HG02938 (cell line): Measurements from ENCODE around the gene DAAM2.

Source experiments
- ATAC-seq: cut with Tn5 transposase; IDR thresholded peaks from one replicate; pipeline ENCODE4 v1.9.1; 2021; ENCODE audit warnings: mild to moderate bottlenecking, moderate library complexity; ENCODE audit not compliant: unreplicated experiment

Gene DAAM2

GRCh38 chr6:39791850-39792539 is at the start of gene DAAM2:
DAAM2 (plus strand) TSS chr6:39792376; CDS start chr6:39856303, 63,927 bp downstream.
- ATAC-seq = no peak

DNA sequence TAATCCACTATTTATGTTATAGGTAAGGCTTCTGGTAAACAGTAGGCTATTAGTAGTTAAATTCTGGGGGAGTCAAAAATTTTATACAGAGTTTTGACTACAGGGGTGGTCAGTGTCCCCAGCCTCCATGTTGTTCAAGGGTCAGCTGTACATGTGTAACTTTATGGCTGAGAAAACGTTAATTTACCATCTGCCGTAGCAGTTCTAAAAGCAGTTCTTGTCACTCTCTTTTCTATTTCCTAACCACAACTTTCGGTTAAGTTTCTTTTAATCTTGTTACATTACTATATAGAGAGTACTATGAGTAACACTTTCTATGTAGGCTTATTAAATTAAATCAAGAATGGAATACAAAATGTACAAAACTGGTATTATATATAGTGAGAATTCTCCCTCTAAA is 45.4 kb upstream of the DAAM2 start:
- no peak for ATAC-seq

- ATAC-seq = no peak
Measured at GRCh38 chr6:39752835-39753724, 39.1 kb upstream of the DAAM2 start.

GRCh38 chr6:39753725-39754045 is 38.5 kb upstream of the DAAM2 start:
- no peak for ATAC-seq

DNA sequence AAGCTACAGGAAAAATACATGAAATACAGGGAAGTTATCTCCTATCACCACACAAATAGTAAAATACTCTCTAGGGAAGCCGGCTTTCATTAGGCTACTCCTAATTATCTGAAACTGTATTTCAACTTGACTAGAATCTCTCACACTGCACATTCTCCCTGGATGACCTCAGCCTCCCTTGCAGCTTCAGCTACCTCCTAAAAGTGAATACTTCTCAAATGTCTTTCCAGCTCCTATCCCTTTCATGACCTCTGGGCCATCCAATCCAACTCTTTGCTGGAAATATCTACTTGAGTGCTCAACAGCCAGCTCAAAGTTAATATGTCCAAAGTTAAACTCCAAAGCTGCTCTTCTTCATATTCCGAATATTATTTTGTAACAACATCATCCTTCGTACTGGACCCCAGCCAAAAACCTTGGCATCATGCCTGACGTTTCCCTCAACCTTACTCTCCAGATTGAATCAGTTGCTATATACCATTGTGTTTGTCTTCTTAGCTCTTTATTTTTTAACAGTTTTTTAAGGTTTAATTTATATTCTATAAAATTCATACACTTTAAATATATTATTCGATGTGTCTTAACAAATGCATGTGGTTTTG is 37.6 kb upstream of the DAAM2 start:
- ATAC-seq = no peak

GRCh38 chr6:39755231-39755630 is 36.9 kb upstream of the DAAM2 start:
- ATAC-seq = no peak

- ATAC-seq = no peak
Measured at GRCh38 chr6:39756582-39756981, 35.6 kb upstream of the DAAM2 start.

GRCh38 chr6:39758905-39759605 is 33.1 kb upstream of the DAAM2 start:
- ATAC-seq = no peak

DNA sequence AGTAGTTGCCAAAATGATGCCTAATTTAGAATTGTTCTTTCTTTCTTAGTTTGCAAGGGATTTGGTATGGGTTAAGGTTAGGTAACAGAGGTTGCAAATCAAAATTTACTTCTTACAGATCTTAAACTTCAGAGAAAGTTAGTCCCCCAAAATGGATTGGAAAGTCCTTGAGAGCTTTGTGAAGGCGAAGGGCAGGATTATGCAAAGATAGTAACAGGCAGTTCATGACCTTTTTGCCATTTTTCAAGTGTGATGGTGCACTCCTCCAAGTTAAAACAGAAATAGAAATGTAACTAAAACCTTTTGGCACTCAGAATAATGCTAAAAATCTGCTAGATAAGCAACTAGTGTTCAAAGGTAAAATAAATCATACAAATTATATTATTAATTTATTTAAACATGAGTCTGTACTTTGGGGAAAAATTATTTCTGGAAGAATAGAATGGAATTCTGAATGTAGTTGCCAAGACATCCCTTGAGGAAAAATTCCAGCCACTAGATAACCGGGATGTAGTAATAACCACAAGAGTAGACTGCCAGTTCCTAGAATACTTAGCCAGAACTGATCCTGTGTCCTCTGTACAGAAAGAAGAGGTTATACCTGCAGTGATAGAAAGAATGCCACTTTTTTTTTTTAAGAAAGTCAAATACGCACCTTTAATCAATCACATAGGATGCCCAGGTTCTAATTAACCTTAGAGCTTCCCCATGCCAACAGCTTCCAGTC is 31.8 kb upstream of the DAAM2 start:
- ATAC-seq = no peak

DNA sequence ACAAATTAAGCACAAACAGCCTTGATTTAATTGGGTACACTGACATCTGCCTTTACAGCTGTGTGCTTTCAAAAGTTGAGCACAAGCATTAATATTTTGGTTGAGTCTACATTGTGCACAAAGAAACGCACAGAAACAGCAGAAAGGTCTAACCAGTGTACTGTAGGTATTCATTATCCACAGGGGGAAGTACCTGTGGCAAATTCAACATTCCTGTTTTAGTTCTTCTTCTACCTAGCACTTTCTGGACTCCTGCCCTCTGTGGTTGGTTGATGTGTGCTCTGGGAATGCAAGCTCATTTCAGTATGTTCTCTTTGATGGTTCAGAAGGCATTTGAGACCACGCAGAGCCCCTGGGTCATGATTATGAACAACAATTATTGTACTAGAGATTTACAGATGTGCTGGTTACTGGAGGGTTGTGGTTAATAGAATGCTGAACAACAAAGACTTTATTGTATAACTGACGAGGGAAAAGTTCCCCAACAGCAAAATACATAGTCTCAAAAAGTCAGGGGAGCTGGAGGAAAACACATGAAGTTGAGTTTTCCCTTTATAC is 26.6 kb upstream of the DAAM2 start:
- ATAC-seq = no peak

GRCh38 chr6:39769012-39769411 is 23.2 kb upstream of the DAAM2 start:
- no peak for ATAC-seq

GRCh38 chr6:39770446-39770845 is 21.7 kb upstream of the DAAM2 start:
- ATAC-seq = no peak

DNA sequence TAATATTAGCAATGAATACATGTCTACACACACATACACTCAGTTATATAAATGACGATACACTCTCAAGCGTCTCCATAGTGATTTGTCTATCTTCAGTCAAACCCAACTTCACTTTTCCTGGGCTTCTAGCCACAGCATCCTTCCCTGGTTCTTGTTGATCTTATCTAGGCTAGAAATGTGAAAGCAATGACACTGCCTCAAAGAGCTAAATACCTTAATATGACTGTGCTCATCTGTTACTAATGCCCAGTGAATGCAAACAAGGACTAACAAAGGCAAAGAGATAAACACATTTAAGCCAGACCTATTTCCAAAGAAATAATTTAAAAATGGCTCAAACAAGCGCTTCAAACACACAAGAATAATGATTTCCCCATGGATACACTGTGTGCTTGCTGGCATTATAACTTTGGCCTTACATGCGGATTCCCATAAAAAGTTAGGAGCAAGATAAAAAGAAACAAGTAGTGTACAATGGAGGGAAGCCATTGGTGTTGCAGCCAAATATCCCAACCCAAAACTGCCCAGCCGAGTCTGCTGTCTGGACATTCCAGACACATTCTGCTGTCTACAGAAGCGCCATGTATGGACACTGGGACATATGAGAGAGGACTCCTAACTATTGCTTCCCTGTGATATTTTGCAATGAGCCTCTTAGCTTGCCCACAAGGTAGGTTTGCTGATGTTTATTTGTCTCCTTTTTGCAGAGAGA is 19.5 kb upstream of the DAAM2 start:
- no peak for ATAC-seq

DNA sequence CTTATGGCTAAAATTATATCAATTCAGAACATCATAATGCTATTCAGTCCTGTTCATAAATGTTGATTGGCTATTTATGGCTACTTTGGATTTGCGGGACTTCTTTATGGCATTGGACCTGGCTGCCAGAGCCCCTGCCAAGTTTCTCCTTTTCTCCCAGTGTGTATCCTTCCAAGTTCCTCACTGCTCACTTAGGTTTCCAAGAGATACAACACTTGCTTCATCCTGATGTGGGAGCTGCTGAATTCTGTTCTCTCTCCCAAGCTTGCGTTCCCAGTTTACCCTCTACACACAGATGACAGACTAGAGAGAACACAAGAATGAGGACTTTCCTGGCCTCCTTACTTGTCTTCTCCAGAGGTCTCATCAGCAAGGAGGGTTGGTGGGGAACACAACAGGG is 18.4 kb upstream of the DAAM2 start:
- no peak for ATAC-seq

GRCh38 chr6:39776581-39776980 is 15.6 kb upstream of the DAAM2 start:
- no peak for ATAC-seq

GRCh38 chr6:39777218-39777617 is 15.0 kb upstream of the DAAM2 start:
- ATAC-seq = no peak

GRCh38 chr6:39777661-39778060 is 14.5 kb upstream of the DAAM2 start:
- ATAC-seq = no peak

DNA sequence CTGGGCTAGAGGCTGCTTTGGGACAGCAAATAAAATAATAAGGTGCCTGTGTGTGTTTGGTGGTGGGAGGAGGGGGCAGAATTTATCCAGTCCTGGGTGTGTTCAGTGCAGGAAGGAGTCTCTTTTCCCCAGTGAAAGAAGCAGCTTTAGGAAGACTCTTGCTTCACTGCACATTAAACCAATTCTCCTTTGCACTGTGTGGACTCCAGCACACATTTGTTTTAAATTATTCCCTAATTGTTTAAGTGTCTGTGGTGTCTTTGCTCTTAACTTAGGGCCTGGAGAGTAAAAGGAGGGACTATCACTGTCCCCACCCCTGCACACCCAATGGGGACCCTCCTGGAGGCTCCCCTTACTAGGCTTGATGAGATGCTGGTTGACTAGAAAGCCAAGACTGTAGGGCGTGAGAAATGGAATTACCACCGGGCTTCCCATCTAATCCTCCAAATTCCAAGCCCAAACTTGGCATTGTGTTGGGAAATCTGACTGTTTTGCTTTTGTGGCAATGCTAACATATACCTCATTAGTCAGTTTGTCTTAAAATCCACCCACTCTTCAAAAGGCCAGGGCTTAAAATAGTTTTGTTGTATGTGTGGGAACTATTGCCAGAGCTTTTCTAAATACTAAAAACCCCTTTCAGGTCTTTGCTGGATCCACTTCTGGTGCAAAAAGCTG is 13.5 kb upstream of the DAAM2 start:
- no peak for ATAC-seq

DNA sequence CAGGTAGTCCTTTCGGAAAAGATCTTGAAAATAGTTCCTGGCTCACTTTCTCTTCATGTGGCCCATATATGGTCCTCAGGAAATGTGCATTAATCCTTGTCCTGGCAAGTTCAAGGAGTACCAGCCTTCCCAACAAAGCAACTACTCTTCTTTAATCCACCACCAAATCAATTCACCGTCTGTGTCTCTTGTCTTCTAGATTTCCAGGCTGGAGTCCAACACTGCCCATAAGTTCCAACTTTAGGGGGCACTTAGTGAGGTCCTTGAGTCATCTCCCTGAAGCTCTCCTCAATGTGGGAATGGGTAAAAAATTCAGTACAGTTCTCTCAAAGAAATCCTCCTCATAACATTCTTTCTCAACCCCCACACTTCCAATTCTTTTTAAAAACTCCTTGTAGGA is 6.9 kb upstream of the DAAM2 start:
- ATAC-seq = no peak
